AG09309 (cell line): Measurements from ENCODE around the gene PLA2G12B.

ENCODE experiments used
- DNase-seq: peaks from one replicate; pipeline ENCODE4 v3.0.0-alpha.2; 2010; ENCODE audit warnings: low read depth
- H3K4me3 ChIP-seq: 2 replicates; pipeline ENCODE4 v1.5.1; 2011; ENCODE audit warnings: mild to moderate bottlenecking, low read depth, low read length, moderate library complexity; ENCODE audit not compliant: control insufficient read depth
- TF ChIP-seq, protein P1 (sequence below): IDR thresholded peaks from 2 replicates; pipeline ENCODE4 v1.5.1; 2011; ENCODE audit warnings: mild to moderate bottlenecking, low read depth, low read length, inconsistent platforms; ENCODE audit not compliant: insufficient read depth, control insufficient read depth; ENCODE audit errors: missing control alignments

PLA2G12B gene

GRCh38 chr10:72943498-72944234 is 10.9 kb downstream of the PLA2G12B start:
- no peak for DNase-seq

GRCh38 chr10:72935361-72935760 is 19.2 kb downstream of the PLA2G12B start:
- DNase-seq: no peak
- H3K4me3 ChIP-seq: no peak overlapping the region
- TF ChIP-seq, protein P1, sequence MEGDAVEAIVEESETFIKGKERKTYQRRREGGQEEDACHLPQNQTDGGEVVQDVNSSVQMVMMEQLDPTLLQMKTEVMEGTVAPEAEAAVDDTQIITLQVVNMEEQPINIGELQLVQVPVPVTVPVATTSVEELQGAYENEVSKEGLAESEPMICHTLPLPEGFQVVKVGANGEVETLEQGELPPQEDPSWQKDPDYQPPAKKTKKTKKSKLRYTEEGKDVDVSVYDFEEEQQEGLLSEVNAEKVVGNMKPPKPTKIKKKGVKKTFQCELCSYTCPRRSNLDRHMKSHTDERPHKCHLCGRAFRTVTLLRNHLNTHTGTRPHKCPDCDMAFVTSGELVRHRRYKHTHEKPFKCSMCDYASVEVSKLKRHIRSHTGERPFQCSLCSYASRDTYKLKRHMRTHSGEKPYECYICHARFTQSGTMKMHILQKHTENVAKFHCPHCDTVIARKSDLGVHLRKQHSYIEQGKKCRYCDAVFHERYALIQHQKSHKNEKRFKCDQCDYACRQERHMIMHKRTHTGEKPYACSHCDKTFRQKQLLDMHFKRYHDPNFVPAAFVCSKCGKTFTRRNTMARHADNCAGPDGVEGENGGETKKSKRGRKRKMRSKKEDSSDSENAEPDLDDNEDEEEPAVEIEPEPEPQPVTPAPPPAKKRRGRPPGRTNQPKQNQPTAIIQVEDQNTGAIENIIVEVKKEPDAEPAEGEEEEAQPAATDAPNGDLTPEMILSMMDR: no peak

More at GRCh38 chr10:72943498-72944234, 10.9 kb downstream of the PLA2G12B start:
- no peak overlapping the region for H3K4me3 ChIP-seq
- TF ChIP-seq, protein P1: no peak

GRCh38 chr10:72932259-72933015 is 22.2 kb downstream of the PLA2G12B start:
- TF ChIP-seq, protein P1: no peak
- H3K4me3 ChIP-seq: no peak overlapping the region
- no peak for DNase-seq

- no peak for DNase-seq
- TF ChIP-seq, protein P1: no peak
- H3K4me3 ChIP-seq: no peak overlapping the region
These were observed 24.3 kb downstream of the PLA2G12B start for GRCh38 chr10:72930276-72930675.

DNA sequence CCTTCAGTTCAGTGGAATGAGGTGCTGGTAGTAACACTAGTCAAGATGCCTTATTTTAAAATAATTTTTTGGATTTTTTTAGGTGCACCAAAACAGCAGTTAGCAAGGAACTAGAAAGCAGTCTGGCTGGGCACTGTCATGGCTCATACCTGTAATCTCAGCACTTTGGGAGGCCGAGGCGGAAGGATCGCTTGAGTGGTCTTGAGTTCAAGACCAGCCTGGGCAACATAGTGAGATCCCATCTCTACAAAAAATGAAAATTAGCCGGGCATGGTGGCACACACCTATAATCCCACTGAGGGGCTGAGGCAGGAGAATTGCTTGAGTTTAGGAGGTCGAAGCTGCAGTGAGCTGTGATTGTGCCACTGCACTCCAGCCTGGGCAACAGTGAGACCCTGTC is 25.8 kb downstream of the PLA2G12B start:
- no peak for DNase-seq
- no peak overlapping the region for H3K4me3 ChIP-seq
- TF ChIP-seq, protein P1: no peak

- TF ChIP-seq, protein P1: no peak
- DNase-seq: no peak
- H3K4me3 ChIP-seq: no peak overlapping the region
These were observed 27.1 kb downstream of the PLA2G12B start for GRCh38 chr10:72927485-72927884.
